Lower lobe of right lung (tissue), 2 donors: ENCODE results near the gene SCD5. TPM values are rescaled to one million over a fixed set of nuclear protein-coding genes. Genes with fewer than 3 reads are reported as not detected.
"Not testable (repeated sequence)": the region's sequence is repeated elsewhere in the genome, so short reads cannot be mapped to it uniquely, and the experiment has no call there.

Experiments
- ATAC-seq, 2 donors: fragments of 200-7000 bp; cut with Tn5 transposase; one replicate each; pipeline ENCODE4 v1.9.1; 2020 to 2022; ENCODE audit warnings: mild to moderate bottlenecking in 2 of 2, moderate library complexity in 2 of 2
- DNase-seq: peaks from one replicate; pipeline ENCODE4 v3.0.0-alpha.2; 2020
- H3K27ac ChIP-seq: fragments of 200-600 bp; one replicate; pipeline ENCODE4 v1.8.0; 2022
- H3K27me3 ChIP-seq: fragments of 200-600 bp; one replicate; pipeline ENCODE4 v1.8.0; 2022; ENCODE audit warnings: low read depth
- H3K36me3 ChIP-seq: fragments of 200-600 bp; one replicate; pipeline ENCODE4 v1.8.0; 2022; ENCODE audit warnings: mild to moderate bottlenecking
- H3K4me1 ChIP-seq: fragments of 200-600 bp; one replicate; pipeline ENCODE4 v1.8.0; 2022
- H3K4me3 ChIP-seq: fragments of 200-600 bp; one replicate; pipeline ENCODE4 v1.8.0; 2022; ENCODE audit warnings: mild to moderate bottlenecking
- H3K9me3 ChIP-seq: fragments of 200-600 bp; one replicate; pipeline ENCODE4 v1.8.0; 2022
- intact Hi-C: fragments of 100-400 bp; cut with DNase I; formaldehyde crosslinking; loops from one replicate; pipeline ENCODE4 v1.11.0; 2022
- total RNA-seq: library from RNA; stranded (reverse); fragmentation: NEBNext Ultra II Directional; extraction: Animal tissue kit (Norgen Biotek cat#: 25700); gene quantifications from one replicate; pipeline ENCODE4 v1.2.1, GENCODE V29; 2021
- TF ChIP-seq, protein P1 (sequence below): fragments of 200-600 bp; IDR thresholded peaks from one replicate; pipeline ENCODE4 v1.8.0; 2022; ENCODE audit warnings: antibody characterized with exemption, mild to moderate bottlenecking
- donor health status: DM: no; HTN: yes; CAD: no; lungs with severe emphysema.

The SCD5 gene
- total RNA-seq, 1 donor from 2014 or later = 17.7 TPM

- no peak overlapping the region for H3K4me3 ChIP-seq
- intact Hi-C loops = no loop called here
- H3K9me3 ChIP-seq = no peaks in the 10 kb centered on the region
- H3K36me3 ChIP-seq = peaks cover 100% of the 10 kb centered on the region
- no peak overlapping the region for H3K27ac ChIP-seq
- no peak for ATAC-seq
- DNase-seq = no peak
- H3K4me1 ChIP-seq = no peaks in the 10 kb centered on the region
- TF ChIP-seq, protein P1, sequence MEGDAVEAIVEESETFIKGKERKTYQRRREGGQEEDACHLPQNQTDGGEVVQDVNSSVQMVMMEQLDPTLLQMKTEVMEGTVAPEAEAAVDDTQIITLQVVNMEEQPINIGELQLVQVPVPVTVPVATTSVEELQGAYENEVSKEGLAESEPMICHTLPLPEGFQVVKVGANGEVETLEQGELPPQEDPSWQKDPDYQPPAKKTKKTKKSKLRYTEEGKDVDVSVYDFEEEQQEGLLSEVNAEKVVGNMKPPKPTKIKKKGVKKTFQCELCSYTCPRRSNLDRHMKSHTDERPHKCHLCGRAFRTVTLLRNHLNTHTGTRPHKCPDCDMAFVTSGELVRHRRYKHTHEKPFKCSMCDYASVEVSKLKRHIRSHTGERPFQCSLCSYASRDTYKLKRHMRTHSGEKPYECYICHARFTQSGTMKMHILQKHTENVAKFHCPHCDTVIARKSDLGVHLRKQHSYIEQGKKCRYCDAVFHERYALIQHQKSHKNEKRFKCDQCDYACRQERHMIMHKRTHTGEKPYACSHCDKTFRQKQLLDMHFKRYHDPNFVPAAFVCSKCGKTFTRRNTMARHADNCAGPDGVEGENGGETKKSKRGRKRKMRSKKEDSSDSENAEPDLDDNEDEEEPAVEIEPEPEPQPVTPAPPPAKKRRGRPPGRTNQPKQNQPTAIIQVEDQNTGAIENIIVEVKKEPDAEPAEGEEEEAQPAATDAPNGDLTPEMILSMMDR = no peak
- no peaks in the 10 kb centered on the region for H3K27me3 ChIP-seq
Measured at GRCh38 chr4:82823062-82823461, 24.5 kb upstream of the SCD5 start.

DNA sequence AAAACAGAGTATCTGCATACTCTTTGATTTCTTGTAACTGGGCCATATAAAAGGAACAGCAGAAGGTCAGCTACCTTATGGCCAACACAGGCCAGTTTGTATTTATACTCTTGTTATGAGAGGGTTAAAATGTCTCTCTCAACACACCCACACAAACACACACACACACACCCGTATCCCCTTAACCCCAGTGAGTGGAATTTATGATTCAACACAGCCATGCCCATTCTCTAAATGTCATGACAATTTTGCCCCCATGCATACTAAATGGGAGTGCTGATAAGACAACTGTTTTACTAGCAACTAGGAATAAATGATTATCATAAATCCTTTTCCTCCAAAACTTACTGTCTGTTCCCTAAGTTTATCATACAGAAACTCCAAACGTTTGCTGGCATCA, 22.1 kb upstream of the SCD5 start:
- no peak for ATAC-seq
- Histone ChIP-seq H3K27me3 (no peaks in the 10 kb centered on the region), H3K9me3 (no peaks in the 10 kb centered on the region), H3K36me3 (peaks cover 92% of the 10 kb centered on the region), H3K4me1 (no peaks in the 10 kb centered on the region), H3K27ac (no peak overlapping the region), H3K4me3 (no peak overlapping the region)
- TF ChIP-seq, protein P1 = no peak
- intact Hi-C loops = no loop called here
- no peak for DNase-seq

GRCh38 chr4:82818664-82819662, 20.4 kb upstream of the SCD5 start:
- TF ChIP-seq, protein P1 = no peak
- intact Hi-C loops = no loop called here
- ATAC-seq = no peak
- no peaks in the 10 kb centered on the region for H3K27me3 ChIP-seq
- peaks cover 75% of the 10 kb centered on the region for H3K36me3 ChIP-seq
- H3K27ac ChIP-seq = no peak overlapping the region
- no peaks in the 10 kb centered on the region for H3K4me1 ChIP-seq
- no peak overlapping the region for H3K4me3 ChIP-seq
- DNase-seq = no peak
- no peaks in the 10 kb centered on the region for H3K9me3 ChIP-seq

DNA sequence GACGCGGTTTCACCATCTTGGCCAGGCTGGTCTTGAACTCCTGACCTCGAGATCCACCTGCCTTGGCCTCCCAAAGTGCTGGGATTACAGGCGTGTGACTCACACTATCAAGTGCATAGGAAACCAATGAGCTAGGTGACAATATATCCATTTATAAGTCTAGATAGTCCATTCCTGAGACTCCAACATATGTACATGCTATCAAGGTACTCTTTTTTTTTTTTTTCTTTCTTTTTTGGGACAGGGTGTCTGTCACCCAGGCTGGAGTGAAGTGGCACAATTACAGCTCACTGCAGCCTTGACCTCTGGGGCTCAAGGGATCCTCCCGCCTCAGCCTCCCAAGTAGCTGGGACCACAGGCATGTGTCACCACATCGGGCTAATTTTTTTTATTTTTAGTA, 18.3 kb upstream of the SCD5 start:
- H3K27ac ChIP-seq, DNase-seq, H3K9me3 ChIP-seq, H3K4me1 ChIP-seq, intact Hi-C loops, H3K27me3 ChIP-seq, ATAC-seq, H3K4me3 ChIP-seq: not testable (repeated sequence)
- H3K36me3 ChIP-seq = peaks cover 54% of the 10 kb centered on the region

DNA sequence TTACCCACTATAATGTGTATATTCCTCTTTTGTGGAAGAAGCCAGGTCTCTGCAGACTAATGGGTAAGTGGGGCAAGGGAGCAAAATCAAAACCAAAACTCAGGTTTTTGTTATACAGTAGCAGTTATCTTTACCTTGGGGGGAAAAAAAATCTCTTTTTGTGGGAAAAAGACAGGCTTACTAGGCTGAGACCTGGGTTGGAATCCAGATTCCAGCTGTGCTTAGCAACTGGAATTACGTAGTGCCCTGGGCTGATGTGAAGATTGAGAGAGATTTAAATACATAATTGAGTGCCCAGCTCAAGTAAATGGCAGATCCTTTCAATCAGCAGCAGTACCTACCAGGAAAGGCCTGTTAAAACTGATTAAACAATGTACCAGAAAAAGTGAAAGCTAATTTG, 15.4 kb upstream of the SCD5 start:
- no peaks in the 10 kb centered on the region for H3K4me1 ChIP-seq
- no peaks in the 10 kb centered on the region for H3K9me3 ChIP-seq
- no peaks in the 10 kb centered on the region for H3K27me3 ChIP-seq
- intact Hi-C loops = no loop called here
- no peak overlapping the region for H3K27ac ChIP-seq
- TF ChIP-seq, protein P1 = no peak
- ATAC-seq = no peak
- no peak overlapping the region for H3K4me3 ChIP-seq
- peaks cover 26% of the 10 kb centered on the region for H3K36me3 ChIP-seq
- DNase-seq = no peak

DNA sequence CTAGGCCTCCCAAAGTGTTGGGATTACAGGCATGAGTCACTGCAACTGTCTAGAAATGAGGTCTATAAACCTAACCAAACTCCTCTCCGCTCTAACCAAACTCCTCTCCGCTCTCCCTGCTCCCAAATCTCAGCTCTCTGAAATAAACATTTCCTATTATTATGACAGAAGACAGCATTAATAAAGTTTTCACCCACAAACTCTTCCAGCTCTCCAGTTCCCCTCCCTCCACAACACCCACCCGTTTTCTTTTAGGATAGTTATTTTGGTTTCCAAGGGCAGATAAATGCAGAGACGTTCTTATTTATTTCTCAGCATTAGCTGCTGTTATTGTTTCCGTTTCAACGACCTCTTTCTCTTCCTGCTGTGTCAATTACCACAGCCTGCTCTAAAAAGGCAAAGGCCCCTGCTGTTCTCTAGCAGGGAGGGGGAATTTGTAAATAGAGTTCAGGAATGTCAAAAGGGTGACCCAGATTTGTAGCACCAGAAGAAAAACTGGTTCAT, 13.3 kb upstream of the SCD5 start:
- H3K4me1 ChIP-seq = no peaks in the 10 kb centered on the region
- peaks cover 4% of the 10 kb centered on the region for H3K36me3 ChIP-seq
- H3K27ac ChIP-seq = no peak overlapping the region
- ATAC-seq (peak; percentile 55 to 64), DNase-seq (no peak)
- TF ChIP-seq, protein P1 = no peak
- H3K4me3 ChIP-seq = no peak overlapping the region
- H3K27me3 ChIP-seq = no peaks in the 10 kb centered on the region
- no peaks in the 10 kb centered on the region for H3K9me3 ChIP-seq
- intact Hi-C loops = no loop called here
